HepG2 (cell line): Measurements from ENCODE around the gene SERTAD2. TPM values are rescaled to one million over a fixed set of nuclear protein-coding genes. Genes with fewer than 3 reads are reported as not detected.

ENCODE experiments used
- GZF1 ChIP-seq: sonication (generic); formaldehyde crosslinking; IDR thresholded peaks from 2 replicates; pipeline ENCODE4 v1.5.1; 2020; ENCODE audit warnings: mild to moderate bottlenecking, missing genetic modification reagents
- HOXA9 ChIP-seq: sonication (generic); formaldehyde crosslinking; IDR thresholded peaks from 2 replicates; pipeline ENCODE4 v1.8.1; 2022; ENCODE audit warnings: missing genetic modification reagents, mild to moderate bottlenecking, moderate library complexity, borderline replicate concordance
- MYNN ChIP-seq: sonication (generic); formaldehyde crosslinking; IDR thresholded peaks from 2 replicates; pipeline ENCODE4 v1.4.0; 2020; ENCODE audit warnings: mild to moderate bottlenecking, low read depth, missing genetic modification reagents
- NCOA2 ChIP-seq: sonication (generic); formaldehyde crosslinking; IDR thresholded peaks from 2 replicates; pipeline ENCODE4 v1.8.0; 2022; ENCODE audit warnings: inconsistent platforms
- RBAK ChIP-seq: sonication (generic); formaldehyde crosslinking; IDR thresholded peaks from 2 replicates; pipeline ENCODE4 v1.5.1; 2020; ENCODE audit warnings: mild to moderate bottlenecking, missing genetic modification reagents
- RFX1 ChIP-seq: fragments of 450-650 bp; IDR thresholded peaks from 2 replicates; pipeline ENCODE4 v1.6.1; 2017
- ZNF460 ChIP-seq: sonication (generic); formaldehyde crosslinking; IDR thresholded peaks from 2 replicates; pipeline ENCODE4 v1.5.1; 2020; ENCODE audit warnings: missing genetic modification reagents, mild to moderate bottlenecking, borderline replicate concordance
- ZNF572 ChIP-seq: sonication (generic); formaldehyde crosslinking; IDR thresholded peaks from 2 replicates; pipeline ENCODE4 v1.5.1; 2020; ENCODE audit warnings: mild to moderate bottlenecking, missing genetic modification reagents
- ZNF839 ChIP-seq: sonication (generic); formaldehyde crosslinking; IDR thresholded peaks from 2 replicates; pipeline ENCODE4 v1.4.0; 2020; ENCODE audit warnings: missing genetic modification reagents, mild to moderate bottlenecking, borderline replicate concordance
- polyA plus RNA-seq, 8 experiments: library from polyadenylated mRNA; depleted of rRNA in 3 of 8; stranded (reverse) in 7 of 8; unstranded in 1 of 8; fragments of >200 nt; fragmentation: Illumina TruSeq in 4 of 8; extraction: Trizol in 4 of 8; gene quantifications; 2 replicates each; pipeline versions ENCODE4 v1.2.1 to v1.2.3, GENCODE V29; 2011 to 2016; ENCODE audit warnings: low read depth in 4 of 8, missing spikeins in 1 of 8, mixed read lengths in 1 of 8; ENCODE audit not compliant: insufficient read depth in 1 of 8
- total RNA-seq, 5 experiments: library from RNA; depleted of rRNA; stranded (reverse); fragments of >200 nt; fragmentation: Illumina TruSeq; extraction: Trizol; gene quantifications; 2 replicates each; pipeline ENCODE4 v1.2.3, GENCODE V29; 2016; ENCODE audit warnings: low read depth in 1 of 5
- TF ChIP-seq, protein P1 (sequence below): sonication (generic); formaldehyde crosslinking; IDR thresholded peaks from 2 replicates; pipeline ENCODE4 v1.9.0; 2021; ENCODE audit warnings: missing genetic modification reagents, mild to moderate bottlenecking, borderline replicate concordance
- TF ChIP-seq, protein P2 (sequence below): IDR thresholded peaks from 2 replicates; pipeline ENCODE4 v1.6.1; 2016; ENCODE audit warnings: control low read depth
- TF ChIP-seq, protein P3 (sequence below): sonication (generic); formaldehyde crosslinking; IDR thresholded peaks from 2 replicates; pipeline ENCODE4 v1.4.0; 2020; ENCODE audit warnings: mild to moderate bottlenecking, missing genetic modification reagents
- TF ChIP-seq, protein P4 (sequence below): fragments of 450-650 bp; IDR thresholded peaks from 2 replicates; pipeline ENCODE4 v1.6.1; 2017; ENCODE audit warnings: mild to moderate bottlenecking
- TF ChIP-seq, protein P5 (sequence below): IDR thresholded peaks from 2 replicates; pipeline ENCODE4 v1.6.1; 2012; ENCODE audit warnings: low read depth, low read length, improper control_type of control experiment
- TF ChIP-seq, protein P6 (sequence below): sonication (generic); formaldehyde crosslinking; IDR thresholded peaks from 2 replicates; pipeline ENCODE4 v1.4.0; 2020; ENCODE audit warnings: missing genetic modification reagents, borderline replicate concordance

Gene SERTAD2
- total and polyA plus RNA-seq, 2 of the 13 experiments (the other 11 are each of a cell fraction or from before 2014, with no cell fraction given): 6.7 to 22.6 TPM

DNA sequence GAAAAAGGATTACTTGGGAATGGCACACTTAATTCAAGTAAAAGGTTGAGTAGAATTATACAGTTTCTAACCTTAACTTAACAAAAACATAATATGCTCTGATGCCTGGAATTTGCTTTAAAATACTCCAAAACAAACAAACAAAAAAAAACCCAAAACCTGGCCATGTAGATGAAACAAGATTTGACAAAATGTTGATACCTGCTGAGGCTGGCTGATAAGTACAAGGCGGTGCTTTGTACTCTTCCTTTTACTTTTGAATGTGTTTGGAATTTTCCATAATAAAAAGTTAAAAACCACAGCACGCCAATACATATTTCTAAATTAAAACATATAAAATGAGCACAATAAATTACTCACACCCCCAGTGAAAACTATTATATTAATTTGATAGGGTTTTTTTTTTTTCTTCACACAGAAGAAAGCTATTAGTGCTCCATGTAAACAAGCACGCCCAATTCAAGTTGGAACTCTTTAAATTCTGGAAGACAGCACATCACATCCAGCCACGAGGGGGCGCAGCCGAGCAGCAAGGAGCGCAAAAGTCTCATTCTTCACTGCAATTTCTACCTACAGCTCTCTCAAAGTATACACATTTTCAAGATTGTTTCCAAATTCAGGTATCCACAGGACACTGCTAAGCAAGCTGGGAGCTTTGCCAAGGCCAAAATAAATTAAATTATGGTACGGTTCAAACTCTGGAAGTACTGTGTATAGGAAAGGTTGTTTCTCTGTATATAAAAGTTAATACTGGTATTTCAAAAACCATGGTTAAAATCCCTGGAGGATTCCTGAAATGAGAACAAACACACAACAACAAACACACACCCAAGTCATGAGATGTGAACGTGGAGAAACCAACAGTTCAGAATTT lies 7.5 kb downstream of the SERTAD2 start (continued):
- TF ChIP-seq ZNF572 (no peak), RFX1 (no peak), ZNF839 (no peak), ZNF460 (CRISPR knock-in tag) (no peak), GZF1 (no peak), HOXA9 (CRISPR knock-in tag) (no peak), RBAK (CRISPR knock-in tag) (no peak), NCOA2 (CRISPR knock-in tag) (0 out of 2 replicates have a peak, but pooled peaks have one; percentile 17), MYNN (CRISPR knock-in tag) (no peak)
- TF ChIP-seq, protein P1, sequence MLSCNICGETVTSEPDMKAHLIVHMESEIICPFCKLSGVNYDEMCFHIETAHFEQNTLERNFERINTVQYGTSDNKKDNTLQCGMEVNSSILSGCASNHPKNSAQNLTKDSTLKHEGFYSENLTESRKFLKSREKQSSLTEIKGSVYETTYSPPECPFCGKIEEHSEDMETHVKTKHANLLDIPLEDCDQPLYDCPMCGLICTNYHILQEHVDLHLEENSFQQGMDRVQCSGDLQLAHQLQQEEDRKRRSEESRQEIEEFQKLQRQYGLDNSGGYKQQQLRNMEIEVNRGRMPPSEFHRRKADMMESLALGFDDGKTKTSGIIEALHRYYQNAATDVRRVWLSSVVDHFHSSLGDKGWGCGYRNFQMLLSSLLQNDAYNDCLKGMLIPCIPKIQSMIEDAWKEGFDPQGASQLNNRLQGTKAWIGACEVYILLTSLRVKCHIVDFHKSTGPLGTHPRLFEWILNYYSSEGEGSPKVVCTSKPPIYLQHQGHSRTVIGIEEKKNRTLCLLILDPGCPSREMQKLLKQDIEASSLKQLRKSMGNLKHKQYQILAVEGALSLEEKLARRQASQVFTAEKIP (CRISPR knock-in tag): no peak
- TF ChIP-seq, protein P2, sequence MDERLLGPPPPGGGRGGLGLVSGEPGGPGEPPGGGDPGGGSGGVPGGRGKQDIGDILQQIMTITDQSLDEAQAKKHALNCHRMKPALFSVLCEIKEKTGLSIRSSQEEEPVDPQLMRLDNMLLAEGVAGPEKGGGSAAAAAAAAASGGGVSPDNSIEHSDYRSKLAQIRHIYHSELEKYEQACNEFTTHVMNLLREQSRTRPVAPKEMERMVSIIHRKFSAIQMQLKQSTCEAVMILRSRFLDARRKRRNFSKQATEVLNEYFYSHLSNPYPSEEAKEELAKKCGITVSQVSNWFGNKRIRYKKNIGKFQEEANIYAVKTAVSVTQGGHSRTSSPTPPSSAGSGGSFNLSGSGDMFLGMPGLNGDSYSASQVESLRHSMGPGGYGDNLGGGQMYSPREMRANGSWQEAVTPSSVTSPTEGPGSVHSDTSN (CRISPR knock-in tag): no peak
- TF ChIP-seq, protein P3, sequence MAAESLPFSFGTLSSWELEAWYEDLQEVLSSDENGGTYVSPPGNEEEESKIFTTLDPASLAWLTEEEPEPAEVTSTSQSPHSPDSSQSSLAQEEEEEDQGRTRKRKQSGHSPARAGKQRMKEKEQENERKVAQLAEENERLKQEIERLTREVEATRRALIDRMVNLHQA (CRISPR knock-in tag): no peak
- TF ChIP-seq, protein P4, sequence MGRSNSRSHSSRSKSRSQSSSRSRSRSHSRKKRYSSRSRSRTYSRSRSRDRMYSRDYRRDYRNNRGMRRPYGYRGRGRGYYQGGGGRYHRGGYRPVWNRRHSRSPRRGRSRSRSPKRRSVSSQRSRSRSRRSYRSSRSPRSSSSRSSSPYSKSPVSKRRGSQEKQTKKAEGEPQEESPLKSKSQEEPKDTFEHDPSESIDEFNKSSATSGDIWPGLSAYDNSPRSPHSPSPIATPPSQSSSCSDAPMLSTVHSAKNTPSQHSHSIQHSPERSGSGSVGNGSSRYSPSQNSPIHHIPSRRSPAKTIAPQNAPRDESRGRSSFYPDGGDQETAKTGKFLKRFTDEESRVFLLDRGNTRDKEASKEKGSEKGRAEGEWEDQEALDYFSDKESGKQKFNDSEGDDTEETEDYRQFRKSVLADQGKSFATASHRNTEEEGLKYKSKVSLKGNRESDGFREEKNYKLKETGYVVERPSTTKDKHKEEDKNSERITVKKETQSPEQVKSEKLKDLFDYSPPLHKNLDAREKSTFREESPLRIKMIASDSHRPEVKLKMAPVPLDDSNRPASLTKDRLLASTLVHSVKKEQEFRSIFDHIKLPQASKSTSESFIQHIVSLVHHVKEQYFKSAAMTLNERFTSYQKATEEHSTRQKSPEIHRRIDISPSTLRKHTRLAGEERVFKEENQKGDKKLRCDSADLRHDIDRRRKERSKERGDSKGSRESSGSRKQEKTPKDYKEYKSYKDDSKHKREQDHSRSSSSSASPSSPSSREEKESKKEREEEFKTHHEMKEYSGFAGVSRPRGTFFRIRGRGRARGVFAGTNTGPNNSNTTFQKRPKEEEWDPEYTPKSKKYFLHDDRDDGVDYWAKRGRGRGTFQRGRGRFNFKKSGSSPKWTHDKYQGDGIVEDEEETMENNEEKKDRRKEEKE: no peak
- TF ChIP-seq, protein P5, sequence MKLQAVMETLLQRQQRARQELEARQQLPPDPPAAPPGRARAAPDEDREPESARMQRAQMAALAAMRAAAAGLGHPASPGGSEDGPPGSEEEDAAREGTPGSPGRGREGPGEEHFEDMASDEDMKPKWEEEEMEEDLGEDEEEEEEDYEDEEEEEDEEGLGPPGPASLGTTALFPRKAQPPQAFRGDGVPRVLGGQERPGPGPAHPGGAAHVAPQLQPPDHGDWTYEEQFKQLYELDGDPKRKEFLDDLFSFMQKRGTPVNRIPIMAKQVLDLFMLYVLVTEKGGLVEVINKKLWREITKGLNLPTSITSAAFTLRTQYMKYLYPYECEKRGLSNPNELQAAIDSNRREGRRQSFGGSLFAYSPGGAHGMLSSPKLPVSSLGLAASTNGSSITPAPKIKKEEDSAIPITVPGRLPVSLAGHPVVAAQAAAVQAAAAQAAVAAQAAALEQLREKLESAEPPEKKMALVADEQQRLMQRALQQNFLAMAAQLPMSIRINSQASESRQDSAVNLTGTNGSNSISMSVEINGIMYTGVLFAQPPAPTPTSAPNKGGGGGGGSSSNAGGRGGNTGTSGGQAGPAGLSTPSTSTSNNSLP: no peak; the same call in 1 of the 2 replicates
- TF ChIP-seq, protein P6, sequence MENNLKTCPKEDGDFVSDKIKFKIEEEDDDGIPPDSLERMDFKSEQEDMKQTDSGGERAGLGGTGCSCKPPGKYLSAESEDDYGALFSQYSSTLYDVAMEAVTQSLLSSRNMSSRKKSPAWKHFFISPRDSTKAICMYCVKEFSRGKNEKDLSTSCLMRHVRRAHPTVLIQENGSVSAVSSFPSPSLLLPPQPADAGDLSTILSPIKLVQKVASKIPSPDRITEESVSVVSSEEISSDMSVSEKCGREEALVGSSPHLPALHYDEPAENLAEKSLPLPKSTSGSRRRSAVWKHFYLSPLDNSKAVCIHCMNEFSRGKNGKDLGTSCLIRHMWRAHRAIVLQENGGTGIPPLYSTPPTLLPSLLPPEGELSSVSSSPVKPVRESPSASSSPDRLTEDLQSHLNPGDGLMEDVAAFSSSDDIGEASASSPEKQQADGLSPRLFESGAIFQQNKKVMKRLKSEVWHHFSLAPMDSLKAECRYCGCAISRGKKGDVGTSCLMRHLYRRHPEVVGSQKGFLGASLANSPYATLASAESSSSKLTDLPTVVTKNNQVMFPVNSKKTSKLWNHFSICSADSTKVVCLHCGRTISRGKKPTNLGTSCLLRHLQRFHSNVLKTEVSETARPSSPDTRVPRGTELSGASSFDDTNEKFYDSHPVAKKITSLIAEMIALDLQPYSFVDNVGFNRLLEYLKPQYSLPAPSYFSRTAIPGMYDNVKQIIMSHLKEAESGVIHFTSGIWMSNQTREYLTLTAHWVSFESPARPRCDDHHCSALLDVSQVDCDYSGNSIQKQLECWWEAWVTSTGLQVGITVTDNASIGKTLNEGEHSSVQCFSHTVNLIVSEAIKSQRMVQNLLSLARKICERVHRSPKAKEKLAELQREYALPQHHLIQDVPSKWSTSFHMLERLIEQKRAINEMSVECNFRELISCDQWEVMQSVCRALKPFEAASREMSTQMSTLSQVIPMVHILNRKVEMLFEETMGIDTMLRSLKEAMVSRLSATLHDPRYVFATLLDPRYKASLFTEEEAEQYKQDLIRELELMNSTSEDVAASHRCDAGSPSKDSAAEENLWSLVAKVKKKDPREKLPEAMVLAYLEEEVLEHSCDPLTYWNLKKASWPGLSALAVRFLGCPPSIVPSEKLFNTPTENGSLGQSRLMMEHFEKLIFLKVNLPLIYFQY: peak; percentile 46; the same call in 1 of the 2 replicates
